ENCODE results near the gene RAC3. TPM values are rescaled to one million over a fixed set of nuclear protein-coding genes. Genes with fewer than 3 reads are reported as not detected.

RAC3 gene
- total and polyA plus RNA-seq, 3 donors from 2014 or later: 42.3 to 102 (median 74.3) TPM

- DNase-seq: no peak
Observed at GRCh38 chr17:82007228-82007494, 24.3 kb upstream of the RAC3 start.

GRCh38 chr17:82007495-82008257, 23.8 kb upstream of the RAC3 start:
- Histone ChIP-seq H3K9me3 (no peaks in the 10 kb centered on the region), H3K27me3 (no peaks in the 10 kb centered on the region), H3K27ac (no peak overlapping the region), H3K36me3 (ENCODE audit: low read depth, missing control alignments) (no peaks in the 10 kb centered on the region), H3K4me3 (no peak overlapping the region), H3K4me1 (no peaks in the 10 kb centered on the region)
- TF ChIP-seq CTCF (IDR thresholded peaks at IDR 0.05) (no peak), POLR2A (IDR thresholded peaks at IDR 0.05) (no peak)
- intact Hi-C loops (cut with DNase I; ENCODE audit: low total_unique reads): no loop called here
- WGBS, 2 donors: 91 to 94% methylated on average over 3 to 30 of the region's 30 CpGs
- no peak for DNase-seq

More at GRCh38 chr17:82007228-82007494, 24.3 kb upstream of the RAC3 start:
- TF ChIP-seq POLR2A (IDR thresholded peaks at IDR 0.05) (no peak), CTCF (IDR thresholded peaks at IDR 0.05) (no peak)
- Histone ChIP-seq H3K27ac (no peak overlapping the region), H3K36me3 (ENCODE audit: low read depth, missing control alignments) (no peaks in the 10 kb centered on the region), H3K4me1 (no peaks in the 10 kb centered on the region), H3K4me3 (no peak overlapping the region), H3K9me3 (no peaks in the 10 kb centered on the region), H3K27me3 (no peaks in the 10 kb centered on the region)
- intact Hi-C loops (cut with DNase I; ENCODE audit: low total_unique reads): no loop called here
- 91 to 94% methylated on average over 3 to 6 of the region's 6 CpGs for WGBS, 2 donors

- Histone ChIP-seq H3K27me3 (no peaks in the 10 kb centered on the region), H3K9me3 (no peaks in the 10 kb centered on the region), H3K4me3 (no peak overlapping the region), H3K36me3 (ENCODE audit: low read depth, missing control alignments) (no peaks in the 10 kb centered on the region), H3K27ac (no peak overlapping the region), H3K4me1 (peaks cover 5% of the 10 kb centered on the region)
- TF ChIP-seq CTCF (IDR thresholded peaks at IDR 0.05) (no peak), POLR2A (IDR thresholded peaks at IDR 0.05) (no peak)
- intact Hi-C loops (cut with DNase I; ENCODE audit: low total_unique reads): no loop called here
- DNase-seq: no peak
- WGBS, 2 donors: 91 to 93% methylated on average over 16 to 21 of the region's 26 CpGs
Observed at GRCh38 chr17:82008258-82008940, 23.1 kb upstream of the RAC3 start.

- TF ChIP-seq POLR2A (IDR thresholded peaks at IDR 0.05) (no peak), CTCF (IDR thresholded peaks at IDR 0.05) (no peak)
- intact Hi-C loops (cut with DNase I; ENCODE audit: low total_unique reads): no loop called here
- Histone ChIP-seq H3K36me3 (ENCODE audit: low read depth, missing control alignments) (no peaks in the 10 kb centered on the region), H3K27ac (no peak overlapping the region), H3K27me3 (no peaks in the 10 kb centered on the region), H3K4me1 (peaks cover 6% of the 10 kb centered on the region), H3K4me3 (no peak overlapping the region), H3K9me3 (no peaks in the 10 kb centered on the region)
- no peak for DNase-seq
- 95% methylated on average over 19 of the region's 28 CpGs; no CpG with 5 or more reads in 1 of the 2 donors for WGBS, 2 donors
Observed at GRCh38 chr17:82008941-82009405, 22.5 kb upstream of the RAC3 start.

All from testis (tissue), 3 donors.